ENCODE measurements around the gene C19orf33. TPM values are rescaled to one million over a fixed set of nuclear protein-coding genes. Genes with fewer than 3 reads are reported as not detected.
"Not testable (repeated sequence)": the region's sequence is repeated elsewhere in the genome, so short reads cannot be mapped to it uniquely, and the experiment has no call there.

Gene C19orf33
- total and polyA plus RNA-seq, 7 donors = 3.4 to 7.1 (median 3.7) TPM; not detected in 2

- peaks cover 0 to 9% of the 10 kb centered on the region in 2 donors for H3K36me3 ChIP-seq (ENCODE audit: insufficient read depth in 1 of 2, low read depth in 1 of 2)
- peak overlapping the region; percentile 96 for H3K27ac ChIP-seq
- ATAC-seq (peak; percentile 77 to 80 (median 80)), DNase-seq (peak; percentile 93 to 96)
- H3K27me3 ChIP-seq (ENCODE audit: insufficient read depth in 3 of 3, low read length in 2 of 3) = no peaks in the 10 kb centered on the region
- TF ChIP-seq CTCF (IDR thresholded peaks at IDR 0.05) = no peak
- no peaks in the 10 kb centered on the region for H3K9me3 ChIP-seq
- intact Hi-C loops (cut with DNase I) = loop anchor here in 1 of 2 donors (2.0 to 5.0 kb wide), 2 partner anchors 36 to 434 kb away; no protein-coding TSS in a partner anchor
- 3 to 7% (median 6%) methylated on average over 37 to 41 of the region's 41 CpGs for WGBS, 3 donors
- peak overlapping the region; percentile 73 for H3K4me3 ChIP-seq
- H3K4me1 ChIP-seq = peaks cover 8% of the 10 kb centered on the region
These were observed 32.7 kb downstream of the C19orf33 start for GRCh38 chr19:38336638-38337359.

GRCh38 chr19:38337360-38337653 lies 33.3 kb downstream of the C19orf33 start:
- H3K36me3 ChIP-seq (ENCODE audit: insufficient read depth in 1 of 2, low read depth in 1 of 2) = peaks cover 0 to 9% of the 10 kb centered on the region in 2 donors
- WGBS, 3 donors = 65 to 73% (median 67%) methylated on average over 10 of the region's 10 CpGs
- peaks cover 8% of the 10 kb centered on the region for H3K4me1 ChIP-seq
- TF ChIP-seq CTCF (IDR thresholded peaks at IDR 0.05) = no peak
- H3K27me3 ChIP-seq (ENCODE audit: insufficient read depth in 3 of 3, low read length in 2 of 3) = no peaks in the 10 kb centered on the region
- no peak for ATAC-seq
- H3K9me3 ChIP-seq = no peaks in the 10 kb centered on the region
- intact Hi-C loops (cut with DNase I) = loop anchor here in 1 of 2 donors (2.0 to 5.0 kb wide), 2 partner anchors 35 to 435 kb away; no protein-coding TSS in a partner anchor
- H3K27ac ChIP-seq = peak overlapping the region; percentile 96
- DNase-seq = no peak
- peak overlapping the region; percentile 73 for H3K4me3 ChIP-seq

GRCh38 chr19:38339011-38339410 lies 35.0 kb downstream of the C19orf33 start:
- H3K4me3 ChIP-seq; H3K9me3 ChIP-seq; DNase-seq; H3K4me1 ChIP-seq; H3K27me3 ChIP-seq (ENCODE audit: insufficient read depth in 3 of 3, low read length in 2 of 3); ATAC-seq; H3K27ac ChIP-seq: not testable (repeated sequence)
- intact Hi-C loops (cut with DNase I) = loop anchor here (2.0 to 5.0 kb wide), 2 partner anchors 32 to 437 kb away; no protein-coding TSS in a partner anchor
- WGBS, 3 donors = 53 to 56% (median 54%) methylated on average over 4 of the region's 4 CpGs
- H3K36me3 ChIP-seq (ENCODE audit: insufficient read depth in 1 of 2, low read depth in 1 of 2) = peaks cover 0 to 12% of the 10 kb centered on the region in 2 donors

- no peaks in the 10 kb centered on the region for H3K27me3 ChIP-seq (ENCODE audit: insufficient read depth in 3 of 3, low read length in 2 of 3)
- peaks cover 5% of the 10 kb centered on the region for H3K4me1 ChIP-seq
- intact Hi-C loops (cut with DNase I) = no loop called here
- H3K36me3 ChIP-seq (ENCODE audit: insufficient read depth in 1 of 2, low read depth in 1 of 2) = peaks cover 0 to 17% of the 10 kb centered on the region in 2 donors
- ATAC-seq (no peak), DNase-seq (no peak)
- no peak overlapping the region for H3K27ac ChIP-seq
- no peak for TF ChIP-seq CTCF (IDR thresholded peaks at IDR 0.05)
- no peaks in the 10 kb centered on the region for H3K9me3 ChIP-seq
- 86 to 93% (median 88%) methylated on average over 2 of the region's 2 CpGs for WGBS, 3 donors
- H3K4me3 ChIP-seq = no peak overlapping the region
These were observed 36.9 kb downstream of the C19orf33 start for GRCh38 chr19:38340927-38341326.

- Histone ChIP-seq H3K9me3 (no peaks in the 10 kb centered on the region), H3K27ac (no peak overlapping the region), H3K4me3 (no peak overlapping the region), H3K27me3 (ENCODE audit: insufficient read depth in 3 of 3, low read length in 2 of 3) (peaks cover 0 to 4% (median under 1%) of the 10 kb centered on the region in 3 donors), H3K36me3 (ENCODE audit: insufficient read depth in 1 of 2, low read depth in 1 of 2) (peaks cover 0 to 8% of the 10 kb centered on the region in 2 donors), H3K4me1 (no peaks in the 10 kb centered on the region)
- no peak for ATAC-seq
- TF ChIP-seq CTCF (IDR thresholded peaks at IDR 0.05) = no peak
- 77 to 86% (median 78%) methylated on average over 4 of the region's 4 CpGs for WGBS, 3 donors
- DNase-seq = no peak
- intact Hi-C loops (cut with DNase I) = no loop called here
These were observed 42.8 kb downstream of the C19orf33 start for GRCh38 chr19:38346837-38347236.

All from psoas muscle (tissue), 8 donors.